ENCODE results near the gene PIP4K2A.
"Not testable (repeated sequence)": the region's sequence is repeated elsewhere in the genome, so short reads cannot be mapped to it uniquely, and the experiment has no call there.

PIP4K2A gene

DNA sequence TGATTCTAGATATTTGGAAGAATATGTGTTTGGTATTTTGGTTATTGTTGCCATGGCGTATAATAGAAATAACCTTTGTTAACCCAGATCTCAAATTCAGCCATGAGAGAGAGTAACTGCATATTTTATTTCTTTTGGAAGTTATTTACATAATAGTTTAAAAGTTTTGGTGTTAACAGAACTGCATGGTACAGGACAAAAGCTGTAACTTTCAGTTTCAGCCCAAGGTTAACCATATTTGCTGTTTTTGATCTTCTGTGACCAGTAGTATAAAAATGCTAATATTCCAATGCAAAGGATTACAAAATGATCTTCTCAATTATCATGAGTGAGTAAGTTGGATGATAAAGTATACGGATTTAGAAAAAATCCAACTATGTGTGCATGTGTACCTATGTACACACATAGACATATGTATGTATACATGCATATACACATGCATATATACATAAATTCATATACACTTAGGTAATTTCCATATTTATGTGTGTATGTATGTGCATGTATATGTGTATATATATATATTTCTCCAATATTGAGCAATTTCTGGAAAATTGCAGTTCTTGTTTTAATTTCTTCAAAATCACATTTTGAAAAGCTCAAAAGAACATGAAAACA is 38.0 kb upstream of the PIP4K2A start:
- TF ChIP-seq ZFX (IDR thresholded peaks at IDR 0.05; ENCODE audit: borderline replicate concordance), result no peak
- no peak for TF ChIP-seq CTCF (IDR thresholded peaks at IDR 0.05)
- H3K27ac ChIP-seq, result no peak overlapping the region

- TF ChIP-seq ZFX (IDR thresholded peaks at IDR 0.05; ENCODE audit: borderline replicate concordance) (no peak), CTCF (IDR thresholded peaks at IDR 0.05) (no peak)
- no peak overlapping the region for H3K27ac ChIP-seq
Measured at GRCh38 chr10:22750131-22750530, 35.8 kb upstream of the PIP4K2A start.

GRCh38 chr10:22744858-22745257 is 30.5 kb upstream of the PIP4K2A start:
- not testable (repeated sequence) for H3K27ac ChIP-seq

DNA sequence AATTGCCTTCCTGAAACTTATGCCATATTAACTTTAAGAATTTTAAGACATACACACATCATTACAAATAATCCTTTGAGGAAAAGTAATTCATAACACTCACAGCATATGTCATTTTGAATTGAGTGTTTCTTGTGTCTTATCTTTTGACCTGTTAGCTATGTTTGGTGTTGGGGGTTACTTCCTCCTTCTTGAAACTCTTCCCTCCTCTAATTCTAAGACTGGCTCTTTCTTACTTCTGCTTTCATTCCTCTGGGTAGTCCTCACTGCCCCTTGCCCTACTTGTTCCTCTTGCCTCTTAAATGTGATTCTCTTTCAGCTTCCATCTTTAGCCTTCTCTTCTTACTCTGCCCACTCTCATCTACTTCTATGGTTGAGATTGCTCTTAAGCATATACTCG is 28.3 kb upstream of the PIP4K2A start:
- TF ChIP-seq CTCF (IDR thresholded peaks at IDR 0.05), result no peak
- TF ChIP-seq ZFX (IDR thresholded peaks at IDR 0.05; ENCODE audit: borderline replicate concordance), result no peak

DNA sequence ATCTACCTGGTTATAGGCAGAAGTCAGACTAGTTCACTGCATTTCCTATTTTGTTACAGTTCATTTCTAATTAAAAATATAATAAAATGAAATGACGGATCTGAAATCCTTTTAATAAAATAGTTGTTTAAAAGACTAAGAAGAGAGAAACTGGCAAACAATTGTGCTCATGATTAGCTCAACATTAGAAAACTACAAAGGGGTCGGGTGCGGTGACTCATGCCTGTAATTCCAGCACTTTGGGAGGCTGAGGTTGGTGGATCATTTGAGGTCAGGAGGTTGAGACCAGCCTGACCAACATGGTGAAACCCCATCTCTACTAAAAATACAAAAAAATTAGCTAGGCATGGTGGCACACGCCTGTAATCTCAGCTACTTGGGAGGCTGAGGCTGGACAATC is 27.3 kb upstream of the PIP4K2A start:
- not testable (repeated sequence) for H3K27ac ChIP-seq

More for the DNA sequence above, 28.3 kb upstream of the PIP4K2A start:
- H3K27ac ChIP-seq, result no peak overlapping the region

- no peak overlapping the region for H3K27ac ChIP-seq
- TF ChIP-seq CTCF (IDR thresholded peaks at IDR 0.05) (no peak), ZFX (IDR thresholded peaks at IDR 0.05; ENCODE audit: borderline replicate concordance) (no peak)
Measured at GRCh38 chr10:22740180-22740579, 25.8 kb upstream of the PIP4K2A start.

DNA sequence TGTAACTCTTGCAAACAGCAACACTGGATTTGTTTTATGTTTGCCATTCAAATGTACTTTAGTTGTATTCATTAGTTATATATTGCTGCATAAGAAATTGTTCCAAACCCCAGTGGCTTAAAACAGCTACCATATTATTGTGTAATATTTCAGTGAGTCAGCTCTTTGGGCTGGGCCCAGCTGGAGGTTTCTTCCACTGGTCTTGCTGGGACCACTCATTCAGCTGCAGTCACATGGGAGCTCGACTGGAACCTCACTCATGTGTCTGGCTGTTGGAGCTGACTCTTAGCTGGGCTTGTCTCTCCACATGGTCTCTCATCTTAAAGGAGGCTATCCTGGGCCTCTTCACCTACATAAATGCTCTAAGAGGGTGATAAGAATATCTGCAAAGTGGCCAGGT is 23.2 kb upstream of the PIP4K2A start:
- no peak overlapping the region for H3K27ac ChIP-seq
- TF ChIP-seq CTCF (IDR thresholded peaks at IDR 0.05), result no peak
- no peak for TF ChIP-seq ZFX (IDR thresholded peaks at IDR 0.05; ENCODE audit: borderline replicate concordance)

GRCh38 chr10:22736134-22736533 is 21.8 kb upstream of the PIP4K2A start:
- H3K27ac ChIP-seq, result no peak overlapping the region
- TF ChIP-seq CTCF (IDR thresholded peaks at IDR 0.05) (no peak), ZFX (IDR thresholded peaks at IDR 0.05; ENCODE audit: borderline replicate concordance) (no peak)

Measured in 22Rv1 (cell line).